PC-3 (cell line): ENCODE measurements around the gene ADAM17.

ENCODE experiments used
- EZH2 ChIP-seq: fragments of 300-600 bp; sonication (generic); IDR thresholded peaks from one replicate; pipeline ENCODE4 v1.6.1; 2017; ENCODE audit warnings: antibody characterized with exemption, mild to moderate bottlenecking, low read length; ENCODE audit not compliant: unreplicated experiment
- EZH2phosphoT487 ChIP-seq: fragments of 300-600 bp; sonication (generic); IDR thresholded peaks from 2 replicates; pipeline ENCODE4 v1.6.1; 2018; ENCODE audit warnings: mild to moderate bottlenecking, antibody characterized with exemption, low read length, borderline replicate concordance
- TF ChIP-seq, protein P1 (sequence below): fragments of 300-600 bp; sonication (generic); conservative IDR thresholded peaks from 2 replicates; pipeline ENCODE4 v1.5.1; 2017; ENCODE audit warnings: antibody characterized with exemption, low read depth, mild to moderate bottlenecking, low read length

GRCh38 chr2:9497017-9497416 lies 58.6 kb downstream of the ADAM17 start:
- TF ChIP-seq, protein P1, sequence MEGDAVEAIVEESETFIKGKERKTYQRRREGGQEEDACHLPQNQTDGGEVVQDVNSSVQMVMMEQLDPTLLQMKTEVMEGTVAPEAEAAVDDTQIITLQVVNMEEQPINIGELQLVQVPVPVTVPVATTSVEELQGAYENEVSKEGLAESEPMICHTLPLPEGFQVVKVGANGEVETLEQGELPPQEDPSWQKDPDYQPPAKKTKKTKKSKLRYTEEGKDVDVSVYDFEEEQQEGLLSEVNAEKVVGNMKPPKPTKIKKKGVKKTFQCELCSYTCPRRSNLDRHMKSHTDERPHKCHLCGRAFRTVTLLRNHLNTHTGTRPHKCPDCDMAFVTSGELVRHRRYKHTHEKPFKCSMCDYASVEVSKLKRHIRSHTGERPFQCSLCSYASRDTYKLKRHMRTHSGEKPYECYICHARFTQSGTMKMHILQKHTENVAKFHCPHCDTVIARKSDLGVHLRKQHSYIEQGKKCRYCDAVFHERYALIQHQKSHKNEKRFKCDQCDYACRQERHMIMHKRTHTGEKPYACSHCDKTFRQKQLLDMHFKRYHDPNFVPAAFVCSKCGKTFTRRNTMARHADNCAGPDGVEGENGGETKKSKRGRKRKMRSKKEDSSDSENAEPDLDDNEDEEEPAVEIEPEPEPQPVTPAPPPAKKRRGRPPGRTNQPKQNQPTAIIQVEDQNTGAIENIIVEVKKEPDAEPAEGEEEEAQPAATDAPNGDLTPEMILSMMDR: no peak
- no peak for TF ChIP-seq EZH2phosphoT487
- TF ChIP-seq EZH2: no peak
